Measurements from ENCODE around the gene TK2. TPM values are rescaled to one million over a fixed set of nuclear protein-coding genes. Genes with fewer than 3 reads are reported as not detected.

The TK2 gene
- polyA plus RNA-seq, 3 donors, result 29.8 to 38.9 (median 32.4) TPM

DNA sequence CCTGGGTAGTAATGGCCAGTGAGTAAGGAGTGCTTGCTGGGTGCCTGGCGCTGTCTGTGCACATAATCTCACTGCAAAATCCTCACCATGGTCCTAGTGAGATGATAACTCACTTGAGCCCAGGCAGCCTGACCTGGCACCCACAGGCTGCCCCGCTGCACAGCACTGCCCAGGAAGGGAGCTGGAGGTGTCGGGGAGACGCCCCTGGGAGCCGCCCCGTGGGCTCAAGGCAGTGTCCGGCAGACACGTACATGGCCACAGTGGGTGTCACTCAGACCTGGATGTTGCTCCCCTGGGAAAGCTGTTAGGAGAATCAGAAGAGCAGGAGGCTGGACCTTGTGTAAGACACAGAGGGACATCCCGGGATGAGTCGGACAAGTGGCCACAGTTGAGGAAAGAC, 78.7 kb downstream of the TK2 start:
- Histone ChIP-seq H3K4me1 (ENCODE audit: control insufficient read depth in 1 of 2, insufficient read depth in 2 of 2, low read length in 2 of 2) (no peaks in the 10 kb centered on the region), H3K4me3 (replicated peaks in 1 of 3; ENCODE audit: low read depth in 2 of 3, low read length in 3 of 3) (no peak overlapping the region), H3K79me2 (ENCODE audit: insufficient read depth, low read length) (no peaks in the 10 kb centered on the region), H3K27ac (ENCODE audit: low read depth in 1 of 2, low read length in 2 of 2) (no peak overlapping the region), H2AFZ (ENCODE audit: insufficient read depth, low read depth, low read length, poor library complexity, severe bottlenecking) (no peak overlapping the region), H3K9me3 (replicated peaks in 1 of 2; ENCODE audit: control insufficient read depth in 1 of 2, insufficient read depth in 1 of 2, low read length in 2 of 2) (no peaks in the 10 kb centered on the region), H3K4me2 (replicated peaks; ENCODE audit: extremely low read depth, low read length, poor library complexity, severe bottlenecking) (no peak overlapping the region), H3K36me3 (replicated peaks in 1 of 2; ENCODE audit: control insufficient read depth in 1 of 2, insufficient read depth in 2 of 2, low read length in 2 of 2) (no peaks in the 10 kb centered on the region), H4K20me1 (ENCODE audit: insufficient read depth, low read length) (no peaks in the 10 kb centered on the region), H3K27me3 (ENCODE audit: control insufficient read depth in 2 of 2, insufficient read depth in 2 of 2, low read length in 2 of 2) (no peaks in the 10 kb centered on the region), H3K9ac (ENCODE audit: insufficient read depth, low read length, poor library complexity, severe bottlenecking) (no peak overlapping the region)
- Mint-ChIP-seq H3K36me3 (no peaks in the 10 kb centered on the region), H3K27ac (no peak overlapping the region), H3K4me1 (peaks cover 7% of the 10 kb centered on the region), H3K4me3 (no peak overlapping the region), H3K9me3 (peaks cover 0 to 6% (median 4%) of the 10 kb centered on the region in 7 donors), H3K27me3 (ENCODE audit: low read depth in 3 of 3) (peaks cover 10 to 17% (median 16%) of the 10 kb centered on the region in 3 donors)
- WGBS (ENCODE audit: insufficient coverage), result 96% methylated on average over 9 of the region's 10 CpGs
- no peak for DNase-seq
- intact Hi-C loops (cut with micrococcal nuclease), result no loop called here
- no peak for TF ChIP-seq CTCF (IDR thresholded peaks at IDR 0.05)

DNA sequence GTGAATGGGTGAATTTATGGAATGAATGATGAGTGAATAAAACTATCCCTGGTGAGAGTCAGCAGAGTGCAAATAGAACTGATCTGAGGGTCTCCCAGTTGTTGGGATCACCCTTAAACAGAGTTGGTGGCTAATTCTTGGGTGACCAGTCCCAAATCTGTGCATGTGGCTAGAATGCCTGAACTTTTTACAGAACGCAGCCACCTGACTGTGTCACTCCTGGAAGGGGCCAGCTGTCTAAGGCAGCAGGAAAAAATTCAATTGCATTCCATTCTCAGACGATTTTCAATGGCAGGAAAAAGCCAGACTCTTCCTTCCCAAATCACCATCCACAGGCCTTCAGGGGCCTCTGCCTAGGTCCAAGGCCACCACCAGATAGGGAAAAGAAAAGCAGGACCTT, 79.4 kb downstream of the TK2 start:
- intact Hi-C loops (cut with micrococcal nuclease), result no loop called here
- no peaks in the 10 kb centered on the region for H3K79me2 ChIP-seq (ENCODE audit: insufficient read depth, low read length)
- H3K27ac Mint-ChIP-seq, result no peak overlapping the region
- H3K27me3 Mint-ChIP-seq (ENCODE audit: low read depth in 3 of 3), result peaks cover 10 to 17% (median 16%) of the 10 kb centered on the region in 3 donors
- H3K4me1 Mint-ChIP-seq, result peaks cover 7% of the 10 kb centered on the region
- H3K9me3 ChIP-seq (replicated peaks in 1 of 2; ENCODE audit: control insufficient read depth in 1 of 2, insufficient read depth in 1 of 2, low read length in 2 of 2), result no peaks in the 10 kb centered on the region
- H3K4me1 ChIP-seq (ENCODE audit: control insufficient read depth in 1 of 2, insufficient read depth in 2 of 2, low read length in 2 of 2), result no peaks in the 10 kb centered on the region
- no peaks in the 10 kb centered on the region for H3K36me3 Mint-ChIP-seq
- H2AFZ ChIP-seq (ENCODE audit: insufficient read depth, low read depth, low read length, poor library complexity, severe bottlenecking), result no peak overlapping the region
- H3K9ac ChIP-seq (ENCODE audit: insufficient read depth, low read length, poor library complexity, severe bottlenecking), result no peak overlapping the region
- H3K36me3 ChIP-seq (replicated peaks in 1 of 2; ENCODE audit: control insufficient read depth in 1 of 2, insufficient read depth in 2 of 2, low read length in 2 of 2), result no peaks in the 10 kb centered on the region
- 80% methylated on average over 1 of the region's 2 CpGs for WGBS (ENCODE audit: insufficient coverage)
- peaks cover 0 to 7% (median 5%) of the 10 kb centered on the region in 7 donors for H3K9me3 Mint-ChIP-seq
- H4K20me1 ChIP-seq (ENCODE audit: insufficient read depth, low read length), result no peaks in the 10 kb centered on the region
- no peak overlapping the region for H3K4me2 ChIP-seq (replicated peaks; ENCODE audit: extremely low read depth, low read length, poor library complexity, severe bottlenecking)
- no peak overlapping the region for H3K4me3 ChIP-seq (replicated peaks in 1 of 3; ENCODE audit: low read depth in 2 of 3, low read length in 3 of 3)
- no peak for DNase-seq
- no peaks in the 10 kb centered on the region for H3K27me3 ChIP-seq (ENCODE audit: control insufficient read depth in 2 of 2, insufficient read depth in 2 of 2, low read length in 2 of 2)
- TF ChIP-seq CTCF (IDR thresholded peaks at IDR 0.05), result no peak
- no peak overlapping the region for H3K27ac ChIP-seq (ENCODE audit: low read depth in 1 of 2, low read length in 2 of 2)
- no peak overlapping the region for H3K4me3 Mint-ChIP-seq

Measured in CD14-positive monocyte (primary cell).